CD14-positive monocyte (primary cell): ENCODE measurements around the gene LUZP2. TPM values are rescaled to one million over a fixed set of nuclear protein-coding genes. Genes with fewer than 3 reads are reported as not detected.

Source experiments
- DNase-seq, 3 donors: peaks; one replicate each; pipeline ENCODE4 v3.0.0-alpha.2; 2011 to 2022
- H2AFZ ChIP-seq: 2 replicates; pipeline ENCODE4 v1.6.0; 2012; ENCODE audit warnings: mild to moderate bottlenecking, low read depth, low read length, inconsistent platforms; ENCODE audit not compliant: insufficient read depth, poor library complexity, severe bottlenecking
- H3K27ac ChIP-seq, 2 donors: 1 replicate in 1 of 2; 2 replicates in 1 of 2; pipeline ENCODE4 v1.5.1; 2012 to 2013; ENCODE audit warnings: low read length in 2 of 2, control low read depth in 1 of 2, inconsistent platforms in 1 of 2, low read depth in 1 of 2, mild to moderate bottlenecking in 1 of 2
- H3K27me3 ChIP-seq, 2 donors: one replicate each; pipeline versions ENCODE4 v1.6.0 to v1.6.1; 2011 to 2013; ENCODE audit warnings: low read length in 2 of 2; ENCODE audit not compliant: control insufficient read depth in 2 of 2, insufficient read depth in 2 of 2
- H3K36me3 ChIP-seq, 2 donors: replicated peaks in 1 of 2; 1 replicate in 1 of 2; 2 replicates in 1 of 2; pipeline versions ENCODE4 v1.5.1 to v1.6.1; 2012 to 2013; ENCODE audit warnings: low read length in 2 of 2, control low read depth in 1 of 2, inconsistent platforms in 1 of 2, mild to moderate bottlenecking in 1 of 2; ENCODE audit not compliant: insufficient read depth in 2 of 2, control insufficient read depth in 1 of 2
- H3K4me1 ChIP-seq, 2 donors: 1 replicate in 1 of 2; 2 replicates in 1 of 2; pipeline versions ENCODE4 v1.5.1 to v1.6.1; 2012 to 2013; ENCODE audit warnings: low read length in 2 of 2, control low read depth in 1 of 2, inconsistent platforms in 1 of 2, mild to moderate bottlenecking in 1 of 2, moderate library complexity in 1 of 2; ENCODE audit not compliant: insufficient read depth in 2 of 2, control insufficient read depth in 1 of 2
- H3K4me2 ChIP-seq: replicated peaks from 2 replicates; pipeline ENCODE3; 2012; ENCODE audit warnings: low read length, moderate library complexity, mild to moderate bottlenecking; ENCODE audit not compliant: poor library complexity, severe bottlenecking; ENCODE audit errors: extremely low read depth
- H3K4me3 ChIP-seq, 3 experiments: fragments of 200-600 bp in 1 of 3; sonication (generic) in 1 of 3; replicated peaks in 1 of 3; 1 replicate in 2 of 3; 2 replicates in 1 of 3; pipeline ENCODE4 v1.5.1; 2011 to 2013; ENCODE audit warnings: low read length in 3 of 3, mild to moderate bottlenecking in 3 of 3, control low read depth in 2 of 3, low read depth in 2 of 3, inconsistent platforms in 1 of 3, moderate library complexity in 1 of 3
- H3K79me2 ChIP-seq: 2 replicates; pipeline ENCODE4 v1.6.0; 2012; ENCODE audit warnings: mild to moderate bottlenecking, control low read depth, inconsistent platforms, low read length, moderate library complexity; ENCODE audit not compliant: insufficient read depth
- H3K9ac ChIP-seq: 2 replicates; pipeline ENCODE4 v1.6.0; 2017; ENCODE audit warnings: low read length, mild to moderate bottlenecking; ENCODE audit not compliant: insufficient read depth, poor library complexity, severe bottlenecking
- H3K9me3 ChIP-seq, 2 donors: replicated peaks in 1 of 2; 1 replicate in 1 of 2; 2 replicates in 1 of 2; pipeline versions ENCODE4 v1.5.1 to v1.6.1; 2012 to 2013; ENCODE audit warnings: low read length in 2 of 2, control low read depth in 1 of 2; ENCODE audit not compliant: control insufficient read depth in 1 of 2, insufficient read depth in 1 of 2
- H4K20me1 ChIP-seq: 2 replicates; pipeline ENCODE4 v1.6.0; 2012; ENCODE audit warnings: mild to moderate bottlenecking, low read length, control low read depth, moderate library complexity; ENCODE audit not compliant: insufficient read depth
- H3K27ac Mint-ChIP-seq, 7 donors: one replicate each; pipeline ENCODE4 v1.8.0; 2020; ENCODE audit warnings: mild to moderate bottlenecking in 7 of 7, mixed read lengths in 7 of 7, moderate library complexity in 6 of 7, inconsistent platforms in 2 of 7
- H3K27me3 Mint-ChIP-seq, 3 donors: one replicate each; pipeline ENCODE4 v1.8.0; 2021 to 2022; ENCODE audit warnings: low read depth in 3 of 3, mild to moderate bottlenecking in 3 of 3, mixed read lengths in 3 of 3, moderate library complexity in 3 of 3, inconsistent platforms in 1 of 3
- H3K36me3 Mint-ChIP-seq, 2 donors: one replicate each; pipeline ENCODE4 v1.8.0; 2020; ENCODE audit warnings: mixed read lengths in 2 of 2, inconsistent platforms in 1 of 2, mild to moderate bottlenecking in 1 of 2
- H3K4me1 Mint-ChIP-seq: one replicate; pipeline ENCODE4 v1.8.0; 2020; ENCODE audit warnings: mild to moderate bottlenecking, mixed read lengths
- H3K4me3 Mint-ChIP-seq, 2 donors: one replicate each; pipeline ENCODE4 v1.8.0; 2020; ENCODE audit warnings: mild to moderate bottlenecking in 2 of 2, mixed read lengths in 2 of 2, moderate library complexity in 1 of 2
- H3K9me3 Mint-ChIP-seq, 7 donors: one replicate each; pipeline ENCODE4 v1.8.0; 2020 to 2022; ENCODE audit warnings: mixed read lengths in 7 of 7, mild to moderate bottlenecking in 6 of 7, moderate library complexity in 6 of 7, inconsistent platforms in 2 of 7
- WGBS: methylation state at CpG from one replicate; pipeline ENCODE4 v1.1.5; 2013; ENCODE audit warnings: missing lambda C conversion rate; ENCODE audit not compliant: insufficient coverage; 5-methylcytosine and 5-hydroxymethylcytosine counted together
- intact Hi-C, 2 donors: fragments of 100-400 bp; cut with micrococcal nuclease; formaldehyde crosslinking; loops; one replicate each; pipeline versions ENCODE4 v1.15.0 to v1.15.1; 2023
- polyA plus RNA-seq, 3 donors: library from polyadenylated mRNA; depleted of rRNA in 1 of 3; unstranded in 2 of 3; stranded (reverse) in 1 of 3; fragments of 300-500 nt in 2 of 3; fragments of >200 nt in 1 of 3; fragmentation: Illumina TruSeq in 2 of 3; gene quantifications; 1 replicate in 2 of 3; 2 replicates in 1 of 3; pipeline ENCODE4 v1.2.3, GENCODE V29; 2012 to 2021
- TF ChIP-seq, protein P1 (sequence below): fragments of 200-600 bp; IDR thresholded peaks from one replicate; pipeline ENCODE4 v1.8.0; 2022; ENCODE audit warnings: antibody characterized with exemption, mild to moderate bottlenecking

Gene LUZP2
- polyA plus RNA-seq, 3 donors, result not detected

DNA sequence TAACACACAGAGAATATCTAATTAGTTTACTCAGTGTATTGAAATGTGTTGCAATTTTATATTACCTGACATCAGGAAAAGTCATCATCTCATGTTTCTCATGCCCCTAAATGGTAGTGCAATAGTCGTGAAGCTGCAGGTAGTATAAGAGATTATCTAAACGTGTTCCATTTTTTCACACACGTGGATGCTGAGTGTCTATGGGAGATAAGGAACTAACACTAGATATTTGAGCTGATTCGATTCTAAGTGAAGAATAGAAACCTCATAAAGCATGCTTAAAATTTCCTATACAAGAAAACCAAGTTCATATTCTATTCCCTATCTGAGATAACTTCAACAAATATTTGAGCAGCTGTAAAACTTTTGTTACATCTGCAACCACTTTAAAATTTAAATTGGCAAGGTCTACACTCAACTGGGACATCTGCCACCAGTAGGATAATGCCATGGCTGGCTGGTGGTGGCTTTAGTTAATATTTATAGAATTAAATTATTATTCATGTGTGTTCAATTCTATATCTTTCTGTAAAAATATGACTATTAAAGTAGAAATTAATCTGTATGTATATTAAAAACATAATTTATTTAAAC is 388.8 kb downstream of the LUZP2 start:
- no peaks in the 10 kb centered on the region for H3K79me2 ChIP-seq
- H3K36me3 ChIP-seq, result no peaks in the 10 kb centered on the region
- TF ChIP-seq, protein P1, sequence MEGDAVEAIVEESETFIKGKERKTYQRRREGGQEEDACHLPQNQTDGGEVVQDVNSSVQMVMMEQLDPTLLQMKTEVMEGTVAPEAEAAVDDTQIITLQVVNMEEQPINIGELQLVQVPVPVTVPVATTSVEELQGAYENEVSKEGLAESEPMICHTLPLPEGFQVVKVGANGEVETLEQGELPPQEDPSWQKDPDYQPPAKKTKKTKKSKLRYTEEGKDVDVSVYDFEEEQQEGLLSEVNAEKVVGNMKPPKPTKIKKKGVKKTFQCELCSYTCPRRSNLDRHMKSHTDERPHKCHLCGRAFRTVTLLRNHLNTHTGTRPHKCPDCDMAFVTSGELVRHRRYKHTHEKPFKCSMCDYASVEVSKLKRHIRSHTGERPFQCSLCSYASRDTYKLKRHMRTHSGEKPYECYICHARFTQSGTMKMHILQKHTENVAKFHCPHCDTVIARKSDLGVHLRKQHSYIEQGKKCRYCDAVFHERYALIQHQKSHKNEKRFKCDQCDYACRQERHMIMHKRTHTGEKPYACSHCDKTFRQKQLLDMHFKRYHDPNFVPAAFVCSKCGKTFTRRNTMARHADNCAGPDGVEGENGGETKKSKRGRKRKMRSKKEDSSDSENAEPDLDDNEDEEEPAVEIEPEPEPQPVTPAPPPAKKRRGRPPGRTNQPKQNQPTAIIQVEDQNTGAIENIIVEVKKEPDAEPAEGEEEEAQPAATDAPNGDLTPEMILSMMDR, result no peak
- intact Hi-C loops, result no loop called here
- Mint-ChIP-seq H3K36me3 (no peaks in the 10 kb centered on the region), H3K4me1 (no peaks in the 10 kb centered on the region), H3K27ac (no peak overlapping the region), H3K9me3 (peaks cover 0 to 3% (median 0%) of the 10 kb centered on the region in 7 donors), H3K4me3 (no peak overlapping the region), H3K27me3 (peaks cover 0 to 2% (median 2%) of the 10 kb centered on the region in 3 donors)
- no CpG with 5 or more reads among the region's 4 CpGs for WGBS
- no peaks in the 10 kb centered on the region for H3K9me3 ChIP-seq
- no peaks in the 10 kb centered on the region for H3K4me1 ChIP-seq
- H2AFZ ChIP-seq, result no peak overlapping the region
- no peak overlapping the region for H3K4me2 ChIP-seq
- no peaks in the 10 kb centered on the region for H4K20me1 ChIP-seq
- DNase-seq, result no peak
- H3K9ac ChIP-seq, result no peak overlapping the region
- H3K27ac ChIP-seq, result no peak overlapping the region
- no peak overlapping the region for H3K4me3 ChIP-seq
- no peaks in the 10 kb centered on the region for H3K27me3 ChIP-seq

DNA sequence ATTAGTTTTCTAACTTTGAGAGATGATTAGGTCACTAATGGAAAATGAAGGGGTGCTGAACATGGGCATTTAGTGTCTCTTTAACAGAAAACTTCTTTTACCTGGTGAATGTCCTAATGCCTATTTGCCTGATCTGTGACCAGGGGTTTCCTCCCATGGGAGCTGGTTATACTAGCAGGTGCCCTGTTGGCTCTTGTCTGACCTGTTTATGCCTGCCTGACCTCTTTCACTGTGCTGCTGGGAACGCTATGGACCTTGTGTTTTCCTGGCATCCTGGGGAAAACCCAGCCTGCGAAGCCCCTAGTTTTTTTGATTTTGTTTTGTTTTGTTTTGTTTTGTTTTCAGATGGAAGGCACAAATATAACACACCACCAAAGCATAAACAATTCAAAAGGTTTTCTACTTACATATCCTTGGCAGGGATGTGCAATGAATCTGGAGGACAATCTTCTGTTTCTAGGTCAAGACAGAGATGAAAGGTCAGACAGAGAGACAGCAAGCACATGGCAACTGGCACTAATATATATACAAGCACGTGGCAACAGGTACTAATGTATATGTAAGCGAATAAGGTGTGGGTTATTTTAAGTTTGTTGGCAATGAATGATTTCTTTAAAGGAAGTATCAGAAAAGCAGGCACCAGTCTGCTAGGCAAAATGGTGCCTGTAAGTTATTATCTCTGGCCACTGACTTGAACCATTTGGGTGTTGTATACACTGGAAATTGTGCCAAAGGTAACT is 390.2 kb downstream of the LUZP2 start:
- no peak overlapping the region for H3K27ac ChIP-seq
- Mint-ChIP-seq H3K36me3 (no peaks in the 10 kb centered on the region), H3K4me1 (no peaks in the 10 kb centered on the region), H3K9me3 (peaks cover 0 to 3% (median 0%) of the 10 kb centered on the region in 7 donors), H3K27ac (no peak overlapping the region), H3K4me3 (no peak overlapping the region), H3K27me3 (peaks cover 0 to 2% (median 2%) of the 10 kb centered on the region in 3 donors)
- 88% methylated on average over 1 of the region's 4 CpGs for WGBS
- no peaks in the 10 kb centered on the region for H3K36me3 ChIP-seq
- TF ChIP-seq, protein P1, result no peak
- no peak for DNase-seq
- H3K27me3 ChIP-seq, result no peaks in the 10 kb centered on the region
- no peaks in the 10 kb centered on the region for H3K9me3 ChIP-seq
- H3K4me1 ChIP-seq, result no peaks in the 10 kb centered on the region
- no peaks in the 10 kb centered on the region for H4K20me1 ChIP-seq
- no peak overlapping the region for H3K4me3 ChIP-seq
- intact Hi-C loops, result no loop called here
- no peak overlapping the region for H3K4me2 ChIP-seq
- no peak overlapping the region for H2AFZ ChIP-seq
- no peaks in the 10 kb centered on the region for H3K79me2 ChIP-seq
- H3K9ac ChIP-seq, result no peak overlapping the region
